SK-N-SH treated with all-trans-retinoic acid at 6 μM for 48 hours (cell line): ENCODE data around the gene WDR17.

Experiments used
- ATAC-seq: fragments of 200-7000 bp; cut with Tn5 transposase; 3 replicates; pipeline ENCODE4 v1.9.1; 2020; ENCODE audit warnings: mild to moderate bottlenecking, moderate library complexity
- ARNTL ChIP-seq: fragments of 450-650 bp; formaldehyde crosslinking; IDR thresholded peaks from 2 replicates; pipeline ENCODE4 v1.5.0; 2020; ENCODE audit warnings: low read depth, mild to moderate bottlenecking, moderate library complexity, borderline replicate concordance
- BACH2 ChIP-seq: fragments of 250-450 bp; sonication (Bioruptor Pico); IDR thresholded peaks from 2 replicates; pipeline ENCODE4 v1.9.0; 2021; ENCODE audit warnings: mild to moderate bottlenecking, borderline replicate concordance
- CREB5 ChIP-seq: fragments of 250-450 bp; sonication (Bioruptor Pico); IDR thresholded peaks from 2 replicates; pipeline ENCODE4 v1.5.1; 2020; ENCODE audit warnings: low read depth, mild to moderate bottlenecking, moderate library complexity
- CSRNP3 ChIP-seq: fragments of 250-450 bp; sonication (Bioruptor Pico); IDR thresholded peaks from 2 replicates; pipeline ENCODE4 v1.5.1; 2021; ENCODE audit warnings: mild to moderate bottlenecking, moderate library complexity
- ESRRG ChIP-seq: fragments of 250-450 bp; sonication (Bioruptor Pico); IDR thresholded peaks from 2 replicates; pipeline ENCODE4 v1.6.1; 2021; ENCODE audit warnings: mild to moderate bottlenecking
- GLIS3 ChIP-seq: fragments of 250-450 bp; sonication (Bioruptor Pico); IDR thresholded peaks from 2 replicates; pipeline ENCODE4 v1.5.0; 2020; ENCODE audit warnings: mild to moderate bottlenecking, moderate library complexity
- ISL1 ChIP-seq: fragments of 250-450 bp; sonication (Bioruptor Pico); IDR thresholded peaks from 2 replicates; pipeline ENCODE4 v2.1.2; 2022; ENCODE audit warnings: mild to moderate bottlenecking, moderate library complexity
- OSR1 ChIP-seq: fragments of 250-450 bp; sonication (Bioruptor Pico); IDR thresholded peaks from 2 replicates; pipeline ENCODE4 v1.8.0; 2022; ENCODE audit warnings: moderate library complexity, mild to moderate bottlenecking, inconsistent platforms
- RARB ChIP-seq: fragments of 250-450 bp; sonication (Bioruptor Pico); IDR thresholded peaks from 2 replicates; pipeline ENCODE4 v1.8.0; 2021; ENCODE audit warnings: mild to moderate bottlenecking, moderate library complexity
- TCF4 ChIP-seq: fragments of 250-450 bp; sonication (Bioruptor Pico); IDR thresholded peaks from 2 replicates; pipeline ENCODE4 v1.8.0; 2021; ENCODE audit warnings: mild to moderate bottlenecking, moderate library complexity, borderline replicate concordance
- ZC3H10 ChIP-seq: fragments of 250-450 bp; sonication (Bioruptor Pico); IDR thresholded peaks from 2 replicates; pipeline ENCODE4 v1.5.1; 2021; ENCODE audit warnings: mild to moderate bottlenecking, moderate library complexity
- ZFP3 ChIP-seq: fragments of 250-450 bp; sonication (Bioruptor Pico); IDR thresholded peaks from 2 replicates; pipeline ENCODE4 v1.5.0; 2020; ENCODE audit warnings: mild to moderate bottlenecking, moderate library complexity
- ZFP30 ChIP-seq: fragments of 450-650 bp; formaldehyde crosslinking; IDR thresholded peaks from 2 replicates; pipeline ENCODE4 v1.5.0; 2022; ENCODE audit warnings: mild to moderate bottlenecking, moderate library complexity
- ZNF70 ChIP-seq: fragments of 450-650 bp; formaldehyde crosslinking; IDR thresholded peaks from 2 replicates; pipeline ENCODE4 v1.5.0; 2020; ENCODE audit warnings: mild to moderate bottlenecking, moderate library complexity
- ZNF8 ChIP-seq: fragments of 450-650 bp; formaldehyde crosslinking; IDR thresholded peaks from 2 replicates; pipeline ENCODE4 v1.5.0; 2020; ENCODE audit warnings: mild to moderate bottlenecking, moderate library complexity
- TF ChIP-seq, protein P1 (sequence below): fragments of 250-450 bp; sonication (Bioruptor Pico); IDR thresholded peaks from 2 replicates; pipeline ENCODE4 v1.8.0; 2021; ENCODE audit warnings: low read depth, mild to moderate bottlenecking, moderate library complexity, borderline replicate concordance
- TF ChIP-seq, protein P2 (sequence below): fragments of 250-450 bp; sonication (Bioruptor Pico); IDR thresholded peaks from 2 replicates; pipeline ENCODE4 v1.5.0; 2020; ENCODE audit warnings: mild to moderate bottlenecking, moderate library complexity

The WDR17 gene

GRCh38 chr4:176036585-176037205 lies 28.9 kb upstream of the WDR17 start:
- TF ChIP-seq ZC3H10 (CRISPR knock-in tag) (no peak), OSR1 (no peak), ISL1 (CRISPR knock-in tag) (no peak), ESRRG (CRISPR knock-in tag) (no peak), TCF4 (CRISPR knock-in tag) (no peak)
- TF ChIP-seq, protein P1, sequence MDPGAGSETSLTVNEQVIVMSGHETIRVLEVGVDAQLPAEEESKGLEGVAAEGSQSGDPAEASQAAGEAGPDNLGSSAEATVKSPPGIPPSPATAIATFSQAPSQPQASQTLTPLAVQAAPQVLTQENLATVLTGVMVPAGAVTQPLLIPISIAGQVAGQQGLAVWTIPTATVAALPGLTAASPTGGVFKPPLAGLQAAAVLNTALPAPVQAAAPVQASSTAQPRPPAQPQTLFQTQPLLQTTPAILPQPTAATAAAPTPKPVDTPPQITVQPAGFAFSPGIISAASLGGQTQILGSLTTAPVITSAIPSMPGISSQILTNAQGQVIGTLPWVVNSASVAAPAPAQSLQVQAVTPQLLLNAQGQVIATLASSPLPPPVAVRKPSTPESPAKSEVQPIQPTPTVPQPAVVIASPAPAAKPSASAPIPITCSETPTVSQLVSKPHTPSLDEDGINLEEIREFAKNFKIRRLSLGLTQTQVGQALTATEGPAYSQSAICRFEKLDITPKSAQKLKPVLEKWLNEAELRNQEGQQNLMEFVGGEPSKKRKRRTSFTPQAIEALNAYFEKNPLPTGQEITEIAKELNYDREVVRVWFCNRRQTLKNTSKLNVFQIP (CRISPR knock-in tag) = no peak
- TF ChIP-seq, protein P2, sequence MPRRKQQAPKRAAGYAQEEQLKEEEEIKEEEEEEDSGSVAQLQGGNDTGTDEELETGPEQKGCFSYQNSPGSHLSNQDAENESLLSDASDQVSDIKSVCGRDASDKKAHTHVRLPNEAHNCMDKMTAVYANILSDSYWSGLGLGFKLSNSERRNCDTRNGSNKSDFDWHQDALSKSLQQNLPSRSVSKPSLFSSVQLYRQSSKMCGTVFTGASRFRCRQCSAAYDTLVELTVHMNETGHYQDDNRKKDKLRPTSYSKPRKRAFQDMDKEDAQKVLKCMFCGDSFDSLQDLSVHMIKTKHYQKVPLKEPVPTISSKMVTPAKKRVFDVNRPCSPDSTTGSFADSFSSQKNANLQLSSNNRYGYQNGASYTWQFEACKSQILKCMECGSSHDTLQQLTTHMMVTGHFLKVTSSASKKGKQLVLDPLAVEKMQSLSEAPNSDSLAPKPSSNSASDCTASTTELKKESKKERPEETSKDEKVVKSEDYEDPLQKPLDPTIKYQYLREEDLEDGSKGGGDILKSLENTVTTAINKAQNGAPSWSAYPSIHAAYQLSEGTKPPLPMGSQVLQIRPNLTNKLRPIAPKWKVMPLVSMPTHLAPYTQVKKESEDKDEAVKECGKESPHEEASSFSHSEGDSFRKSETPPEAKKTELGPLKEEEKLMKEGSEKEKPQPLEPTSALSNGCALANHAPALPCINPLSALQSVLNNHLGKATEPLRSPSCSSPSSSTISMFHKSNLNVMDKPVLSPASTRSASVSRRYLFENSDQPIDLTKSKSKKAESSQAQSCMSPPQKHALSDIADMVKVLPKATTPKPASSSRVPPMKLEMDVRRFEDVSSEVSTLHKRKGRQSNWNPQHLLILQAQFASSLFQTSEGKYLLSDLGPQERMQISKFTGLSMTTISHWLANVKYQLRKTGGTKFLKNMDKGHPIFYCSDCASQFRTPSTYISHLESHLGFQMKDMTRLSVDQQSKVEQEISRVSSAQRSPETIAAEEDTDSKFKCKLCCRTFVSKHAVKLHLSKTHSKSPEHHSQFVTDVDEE = no peak
- ATAC-seq = no peak

DNA sequence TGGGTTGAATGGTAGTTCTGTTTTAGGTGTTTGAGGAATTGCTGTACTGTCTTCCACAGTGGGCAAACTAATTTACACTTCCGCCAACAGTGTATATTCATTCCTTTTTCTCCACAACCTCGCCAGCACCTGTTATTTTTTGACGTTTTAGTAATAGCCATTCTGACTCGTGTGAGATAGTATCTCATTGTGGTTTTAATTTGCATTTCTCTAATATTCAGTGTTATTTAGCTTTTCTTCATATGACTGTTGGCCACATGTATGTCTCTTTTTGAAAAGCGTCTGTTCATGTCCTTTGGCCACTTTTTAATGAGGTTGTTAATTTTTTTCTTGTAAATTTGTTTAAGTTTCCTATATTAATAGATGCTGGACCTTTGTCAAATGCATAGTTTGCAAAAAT lies 26.9 kb upstream of the WDR17 start:
- ATAC-seq = no peak

GRCh38 chr4:176042195-176042594 lies 23.4 kb upstream of the WDR17 start:
- no peak for TF ChIP-seq ISL1 (CRISPR knock-in tag)
- TF ChIP-seq GLIS3 (CRISPR knock-in tag) = no peak
- TF ChIP-seq CREB5 (CRISPR knock-in tag) = no peak
- no peak for TF ChIP-seq RARB
- no peak for TF ChIP-seq ZFP3 (CRISPR knock-in tag)
- no peak for TF ChIP-seq ZNF70 (CRISPR knock-in tag)
- TF ChIP-seq ESRRG (CRISPR knock-in tag) = no peak
- no peak for TF ChIP-seq BACH2 (CRISPR knock-in tag)
- TF ChIP-seq CSRNP3 (CRISPR knock-in tag) = no peak
- TF ChIP-seq, protein P2 = no peak
- TF ChIP-seq, protein P1 (CRISPR knock-in tag) = no peak
- TF ChIP-seq, all 23 proteins: peak for 0
- no peak for ATAC-seq

More for the DNA sequence above, 26.9 kb upstream of the WDR17 start:
- TF ChIP-seq ESRRG (CRISPR knock-in tag) (no peak), ISL1 (CRISPR knock-in tag) (no peak), ZFP30 (CRISPR knock-in tag) (no peak), BACH2 (CRISPR knock-in tag) (no peak), ZNF8 (CRISPR knock-in tag) (no peak), ARNTL (CRISPR knock-in tag) (no peak), RARB (no peak), CSRNP3 (CRISPR knock-in tag) (no peak), ZC3H10 (CRISPR knock-in tag) (no peak)
- TF ChIP-seq, protein P1 (CRISPR knock-in tag) = no peak
